Measurements from ENCODE around the gene PNPLA2.

Gene PNPLA2

GRCh38 chr11:798093-798713, 20.5 kb upstream of the PNPLA2 start, which contains the start of gene SLC25A22:
TSS of gene SLC25A22 (minus strand) at chr11:798281. CDS start at chr11:795006, 3,275 bp downstream.
- TF ChIP-seq POLR2A (IDR thresholded peaks at IDR 0.05; ENCODE audit: low read depth, low read length): peak; percentile 62; the same call in 1 of the 2 replicates
- FAIRE-seq (no peak), DNase-seq (ENCODE audit: insufficient read length, low spot score) (no peak)

- FAIRE-seq (no peak), DNase-seq (ENCODE audit: insufficient read length, low spot score) (no peak)
- no peak for TF ChIP-seq POLR2A (IDR thresholded peaks at IDR 0.05; ENCODE audit: low read depth, low read length)
Observed at GRCh38 chr11:799641-800316, 18.9 kb upstream of the PNPLA2 start.

GRCh38 chr11:800473-800872, 18.2 kb upstream of the PNPLA2 start:
- FAIRE-seq (no peak), DNase-seq (ENCODE audit: insufficient read length, low spot score) (no peak)
- no peak for TF ChIP-seq POLR2A (IDR thresholded peaks at IDR 0.05; ENCODE audit: low read depth, low read length)

- TF ChIP-seq POLR2A (IDR thresholded peaks at IDR 0.05; ENCODE audit: low read depth, low read length): no peak
- DNase-seq (ENCODE audit: insufficient read length, low spot score) (no peak), FAIRE-seq (no peak)
Observed at GRCh38 chr11:801097-801780, 17.5 kb upstream of the PNPLA2 start.

GRCh38 chr11:802018-802617, 16.6 kb upstream of the PNPLA2 start:
- DNase-seq (ENCODE audit: insufficient read length, low spot score) (no peak), FAIRE-seq (no peak)

GRCh38 chr11:802693-803466, 15.8 kb upstream of the PNPLA2 start:
- TF ChIP-seq POLR2A (IDR thresholded peaks at IDR 0.05; ENCODE audit: low read depth, low read length): no peak
- DNase-seq (ENCODE audit: insufficient read length, low spot score) (no peak), FAIRE-seq (no peak)

More at GRCh38 chr11:802018-802617, 16.6 kb upstream of the PNPLA2 start:
- 0 out of 2 replicates have a peak, but pooled peaks have one; percentile 9 for TF ChIP-seq POLR2A (IDR thresholded peaks at IDR 0.05; ENCODE audit: low read depth, low read length)

GRCh38 chr11:803467-803742, 15.3 kb upstream of the PNPLA2 start:
- DNase-seq (ENCODE audit: insufficient read length, low spot score) (no peak), FAIRE-seq (no peak)
- no peak for TF ChIP-seq POLR2A (IDR thresholded peaks at IDR 0.05; ENCODE audit: low read depth, low read length)

- no peak for FAIRE-seq
- no peak for DNase-seq (ENCODE audit: insufficient read length, low spot score)
Observed at GRCh38 chr11:803770-804598, 14.7 kb upstream of the PNPLA2 start.

GRCh38 chr11:804599-804964, 14.1 kb upstream of the PNPLA2 start:
- no peak for FAIRE-seq
- DNase-seq (ENCODE audit: insufficient read length, low spot score): no peak
- TF ChIP-seq POLR2A (IDR thresholded peaks at IDR 0.05; ENCODE audit: low read depth, low read length): no peak

More at GRCh38 chr11:803770-804598, 14.7 kb upstream of the PNPLA2 start:
- no peak for TF ChIP-seq POLR2A (IDR thresholded peaks at IDR 0.05; ENCODE audit: low read depth, low read length)

- TF ChIP-seq POLR2A (IDR thresholded peaks at IDR 0.05; ENCODE audit: low read depth, low read length): no peak
- FAIRE-seq (no peak), DNase-seq (ENCODE audit: insufficient read length, low spot score) (peak; percentile 90)
Observed at GRCh38 chr11:808427-809286, 10.1 kb upstream of the PNPLA2 start.

GRCh38 chr11:809287-810039, 9.3 kb upstream of the PNPLA2 start, which contains the start of gene RPLP2:
TSS of gene RPLP2 (plus strand) at chr11:809967. CDS start at chr11:810235, 268 bp downstream.
- FAIRE-seq (no peak), DNase-seq (ENCODE audit: insufficient read length, low spot score) (peak; percentile 92)
- peak; percentile 85 for TF ChIP-seq POLR2A (IDR thresholded peaks at IDR 0.05; ENCODE audit: low read depth, low read length)
